GM19351 (cell line): ENCODE measurements around the gene ALG3.

Source experiments
- ATAC-seq: cut with Tn5 transposase; IDR thresholded peaks from one replicate; pipeline ENCODE4 v1.9.1; 2021; ENCODE audit warnings: mild to moderate bottlenecking, moderate library complexity; ENCODE audit not compliant: unreplicated experiment

The ALG3 gene

GRCh38 chr3:184236033-184236410 lies 12.7 kb downstream of the ALG3 start:
- ATAC-seq = no peak

DNA sequence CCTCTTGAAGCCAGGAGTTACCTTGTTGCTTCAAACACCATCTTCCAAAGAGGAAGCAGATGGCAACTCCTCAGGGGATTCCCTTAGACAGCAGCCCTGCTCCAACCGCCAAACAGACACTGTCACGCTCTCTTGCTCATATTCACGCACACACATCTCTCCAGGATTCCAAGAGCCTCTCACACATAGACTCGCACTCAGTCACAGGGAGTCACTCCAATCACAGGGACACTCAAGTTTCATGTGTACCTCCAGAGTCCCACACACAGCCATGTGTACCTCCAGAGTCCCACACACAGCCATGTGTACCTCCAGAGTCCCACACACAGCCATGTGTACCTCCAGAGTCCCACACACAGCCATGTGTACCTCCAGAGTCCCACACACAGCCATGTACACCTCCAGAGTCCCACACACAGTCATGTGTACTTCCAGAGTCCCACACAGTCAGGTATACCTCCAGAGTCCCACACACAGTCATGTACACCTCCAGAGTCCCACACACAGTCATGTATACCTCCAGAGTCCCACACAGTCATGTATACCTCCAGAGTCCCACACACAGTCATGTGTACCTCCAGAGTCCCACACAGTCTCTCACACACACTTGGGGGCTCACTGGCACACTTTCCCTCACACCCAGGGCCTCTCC lies 13.3 kb downstream of the ALG3 start:
- no peak for ATAC-seq

GRCh38 chr3:184234671-184235380 lies 13.9 kb downstream of the ALG3 start:
- no peak for ATAC-seq

DNA sequence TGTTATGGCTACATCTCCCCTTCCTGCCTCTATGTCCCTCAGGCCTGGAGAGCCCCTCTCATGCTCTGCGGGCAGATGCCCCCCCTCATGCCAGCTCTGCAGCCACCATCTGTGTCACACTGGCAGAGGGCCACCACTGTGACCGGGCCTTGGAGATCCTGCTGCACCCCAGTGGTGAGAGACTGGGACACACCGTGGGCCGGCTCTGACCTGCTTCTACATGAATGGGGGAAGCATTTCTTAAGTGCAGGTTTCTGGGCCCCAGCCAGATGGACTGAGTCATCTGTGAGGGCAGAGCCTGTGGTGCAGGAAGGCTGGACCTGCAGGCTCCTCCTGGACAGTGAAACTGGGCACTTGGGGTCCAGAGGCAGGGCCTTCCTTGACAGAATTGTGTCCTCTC lies 14.5 kb downstream of the ALG3 start:
- no peak for ATAC-seq

GRCh38 chr3:184233127-184233843 lies 15.5 kb downstream of the ALG3 start:
- ATAC-seq = no peak

GRCh38 chr3:184231671-184232070 lies 17.1 kb downstream of the ALG3 start:
- ATAC-seq = no peak

- no peak for ATAC-seq
Measured at GRCh38 chr3:184230603-184231528, 17.9 kb downstream of the ALG3 start.

GRCh38 chr3:184230081-184230602 lies 18.6 kb downstream of the ALG3 start:
- ATAC-seq = no peak

- peak; percentile 83 for ATAC-seq
Measured at GRCh38 chr3:184229394-184230080, 19.2 kb downstream of the ALG3 start, which contains the start of gene VWA5B2. Gene VWA5B2 (plus strand): TSS chr3:184229585. CDS start chr3:184230529, 944 bp downstream.

GRCh38 chr3:184228376-184229137 lies 20.2 kb downstream of the ALG3 start:
- ATAC-seq = no peak

DNA sequence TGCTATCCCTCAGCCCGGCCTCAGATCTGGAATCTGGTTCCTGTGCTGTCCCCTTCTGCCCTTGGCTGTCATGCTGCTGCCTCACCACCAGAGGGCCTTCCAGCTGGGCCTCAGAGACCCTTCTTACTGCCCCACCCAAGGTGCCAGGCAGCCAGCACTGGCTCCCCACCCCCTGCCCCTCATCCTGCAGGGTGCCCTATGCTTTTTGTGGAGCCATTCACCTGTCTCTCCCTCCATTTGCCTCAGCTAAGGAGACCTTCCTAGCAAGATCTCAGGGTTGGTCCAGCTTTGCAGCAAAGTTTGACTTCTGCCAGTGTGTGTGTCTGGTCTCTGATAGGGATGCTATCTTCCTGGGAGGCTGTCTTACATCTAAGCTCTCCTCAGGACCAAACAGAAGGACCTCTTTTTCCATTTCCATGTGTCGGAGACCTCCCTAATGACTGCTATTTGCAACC lies 21.3 kb downstream of the ALG3 start:
- ATAC-seq = peak; percentile 52

DNA sequence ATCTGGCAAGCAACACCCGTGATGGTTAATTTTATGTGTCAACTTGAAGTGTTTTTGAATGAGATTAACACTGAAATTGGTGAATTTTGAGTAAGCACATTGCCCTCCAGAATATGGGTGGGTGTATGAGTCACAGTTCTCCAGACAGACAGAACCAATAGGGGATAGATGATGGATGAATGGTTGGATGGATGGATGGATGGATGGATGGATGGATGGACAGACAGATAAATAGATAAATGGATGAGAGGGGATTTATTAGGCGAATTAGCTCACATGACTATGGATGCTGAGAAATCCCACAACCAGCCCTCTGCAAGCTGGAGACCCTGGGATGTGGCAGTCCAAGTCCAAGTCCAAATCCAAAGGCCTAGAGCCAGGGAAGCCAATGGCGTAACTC lies 24.8 kb downstream of the ALG3 start:
- ATAC-seq = no peak

DNA sequence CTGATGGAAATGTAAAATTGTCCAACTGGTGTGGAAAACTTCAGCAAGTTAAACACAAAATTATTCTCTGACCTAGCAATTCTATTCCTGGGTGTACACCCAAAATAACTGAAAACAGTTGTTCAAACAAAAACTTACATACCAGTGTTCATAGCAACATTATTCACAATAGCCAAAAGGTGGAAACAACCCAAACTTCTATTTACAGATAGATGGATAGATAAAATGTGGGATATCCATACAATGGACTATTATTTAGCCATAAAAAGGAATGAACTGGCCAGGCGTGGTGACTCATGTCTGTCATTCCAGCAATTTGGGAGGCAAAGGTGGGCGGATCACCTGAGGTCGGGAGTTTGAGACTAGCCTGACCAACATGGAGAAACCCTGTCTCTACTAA lies 26.2 kb downstream of the ALG3 start:
- no peak for ATAC-seq

DNA sequence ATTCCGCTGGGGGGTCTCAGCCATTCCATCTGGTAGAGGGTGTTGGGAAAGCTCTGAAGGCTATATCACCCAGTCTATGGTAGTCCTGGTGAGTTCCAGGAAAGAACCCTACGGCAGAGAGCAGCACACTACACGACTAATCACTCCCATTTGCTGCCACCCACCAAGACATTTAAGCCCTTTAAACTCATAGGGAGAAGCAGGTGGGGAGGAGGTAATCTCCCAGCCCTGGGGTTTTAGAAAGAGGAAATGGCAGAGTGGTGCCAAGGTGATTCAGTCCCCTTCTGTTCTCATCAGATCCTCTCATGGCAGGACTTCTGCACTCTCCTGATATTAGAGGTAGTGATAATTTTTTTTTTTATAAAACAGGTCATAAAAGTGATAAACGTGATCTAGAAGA lies 29.9 kb downstream of the ALG3 start:
- ATAC-seq = no peak

DNA sequence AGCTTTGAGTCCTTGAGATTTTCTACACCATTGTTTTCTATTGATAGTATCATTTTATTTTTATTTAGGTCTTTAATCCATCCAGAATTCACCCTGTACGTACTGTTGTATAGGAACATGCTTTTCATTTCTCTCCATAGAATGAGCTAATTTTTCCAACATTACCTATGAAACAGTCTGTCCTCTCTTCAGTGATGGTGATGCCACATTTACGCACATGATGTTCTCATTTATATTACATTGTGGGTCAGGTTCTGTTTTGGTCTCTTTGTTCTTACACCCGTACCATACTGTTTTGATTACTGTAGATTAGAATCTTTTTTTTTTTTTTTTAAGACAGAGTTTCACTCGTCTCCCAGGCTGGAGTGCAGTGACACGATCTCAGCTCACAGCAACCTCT lies 37.0 kb downstream of the ALG3 start:
- no peak for ATAC-seq

GRCh38 chr3:184211297-184211696 lies 37.5 kb downstream of the ALG3 start:
- ATAC-seq = no peak

GRCh38 chr3:184209146-184209923 lies 39.4 kb downstream of the ALG3 start:
- no peak for ATAC-seq

GRCh38 chr3:184203526-184203925 lies 45.2 kb downstream of the ALG3 start:
- no peak for ATAC-seq
